HepG2 (cell line): ENCODE data around the gene PAM16. TPM values are rescaled to one million over a fixed set of nuclear protein-coding genes. Genes with fewer than 3 reads are reported as not detected.
A peak's percentile ranks its signal among the peaks of the same experiment; 100 is the strongest.

Experiments used
- HBP1 ChIP-seq: IDR thresholded peaks from 2 replicates; pipeline ENCODE4 v1.6.1; 2016; ENCODE audit warnings: low read depth, control low read depth
- HNF4G ChIP-seq, 2 experiments: sonication (generic) in 1 of 2; formaldehyde crosslinking in 1 of 2; IDR thresholded peaks; 2 replicates each; pipeline versions ENCODE4 v1.4.0 to v1.6.1; 2011 to 2020; ENCODE audit warnings: borderline replicate concordance in 2 of 2, low read depth in 2 of 2, mild to moderate bottlenecking in 2 of 2, low read length in 1 of 2, missing genetic modification reagents in 1 of 2, moderate library complexity in 1 of 2
- MBD4 ChIP-seq: IDR thresholded peaks from 2 replicates; pipeline ENCODE4 v1.6.1; 2012; ENCODE audit warnings: low read length, inconsistent platforms, borderline replicate concordance
- ZBTB10 ChIP-seq: sonication (generic); formaldehyde crosslinking; IDR thresholded peaks from 2 replicates; pipeline ENCODE4 v1.4.0; 2020; ENCODE audit warnings: missing genetic modification reagents, borderline replicate concordance
- ZC3H4 ChIP-seq: sonication (generic); formaldehyde crosslinking; IDR thresholded peaks from 2 replicates; pipeline ENCODE4 v1.4.0; 2020; ENCODE audit warnings: missing genetic modification reagents, borderline replicate concordance
- ZNF737 ChIP-seq: sonication (generic); formaldehyde crosslinking; IDR thresholded peaks from 2 replicates; pipeline ENCODE4 v1.5.0; 2020; ENCODE audit warnings: missing genetic modification reagents, mild to moderate bottlenecking, borderline replicate concordance
- ZSCAN9 ChIP-seq: IDR thresholded peaks from 2 replicates; pipeline ENCODE4 v1.6.1; 2016; ENCODE audit warnings: borderline replicate concordance
- polyA plus RNA-seq, 8 experiments: library from polyadenylated mRNA; depleted of rRNA in 3 of 8; stranded (reverse) in 7 of 8; unstranded in 1 of 8; fragments of >200 nt; fragmentation: Illumina TruSeq in 4 of 8; extraction: Trizol in 4 of 8; gene quantifications; 2 replicates each; pipeline versions ENCODE4 v1.2.1 to v1.2.3, GENCODE V29; 2011 to 2016; ENCODE audit warnings: low read depth in 4 of 8, missing spikeins in 1 of 8, mixed read lengths in 1 of 8; ENCODE audit not compliant: insufficient read depth in 1 of 8
- total RNA-seq, 5 experiments: library from RNA; depleted of rRNA; stranded (reverse); fragments of >200 nt; fragmentation: Illumina TruSeq; extraction: Trizol; gene quantifications; 2 replicates each; pipeline ENCODE4 v1.2.3, GENCODE V29; 2016; ENCODE audit warnings: low read depth in 1 of 5
- TF ChIP-seq, protein P1 (sequence below): sonication (generic); formaldehyde crosslinking; IDR thresholded peaks from 2 replicates; pipeline ENCODE4 v1.5.1; 2020; ENCODE audit warnings: missing genetic modification reagents, mild to moderate bottlenecking, borderline replicate concordance
- TF ChIP-seq, protein P2 (sequence below): sonication (generic); formaldehyde crosslinking; IDR thresholded peaks from 2 replicates; pipeline ENCODE4 v1.5.0; 2020; ENCODE audit warnings: missing genetic modification reagents
- TF ChIP-seq, protein P3 (sequence below): sonication (generic); formaldehyde crosslinking; IDR thresholded peaks from 2 replicates; pipeline ENCODE4 v1.4.0; 2020; ENCODE audit warnings: missing genetic modification reagents, borderline replicate concordance
- TF ChIP-seq, protein P4 (sequence below): sonication (generic); formaldehyde crosslinking; IDR thresholded peaks from 2 replicates; pipeline ENCODE4 v1.5.0; 2020; ENCODE audit warnings: mild to moderate bottlenecking, missing genetic modification reagents, moderate library complexity

The PAM16 gene
- total and polyA plus RNA-seq, 2 of the 13 experiments (the other 11 are each of a cell fraction or from before 2014, with no cell fraction given), result 51.5 to 51.8 TPM

DNA sequence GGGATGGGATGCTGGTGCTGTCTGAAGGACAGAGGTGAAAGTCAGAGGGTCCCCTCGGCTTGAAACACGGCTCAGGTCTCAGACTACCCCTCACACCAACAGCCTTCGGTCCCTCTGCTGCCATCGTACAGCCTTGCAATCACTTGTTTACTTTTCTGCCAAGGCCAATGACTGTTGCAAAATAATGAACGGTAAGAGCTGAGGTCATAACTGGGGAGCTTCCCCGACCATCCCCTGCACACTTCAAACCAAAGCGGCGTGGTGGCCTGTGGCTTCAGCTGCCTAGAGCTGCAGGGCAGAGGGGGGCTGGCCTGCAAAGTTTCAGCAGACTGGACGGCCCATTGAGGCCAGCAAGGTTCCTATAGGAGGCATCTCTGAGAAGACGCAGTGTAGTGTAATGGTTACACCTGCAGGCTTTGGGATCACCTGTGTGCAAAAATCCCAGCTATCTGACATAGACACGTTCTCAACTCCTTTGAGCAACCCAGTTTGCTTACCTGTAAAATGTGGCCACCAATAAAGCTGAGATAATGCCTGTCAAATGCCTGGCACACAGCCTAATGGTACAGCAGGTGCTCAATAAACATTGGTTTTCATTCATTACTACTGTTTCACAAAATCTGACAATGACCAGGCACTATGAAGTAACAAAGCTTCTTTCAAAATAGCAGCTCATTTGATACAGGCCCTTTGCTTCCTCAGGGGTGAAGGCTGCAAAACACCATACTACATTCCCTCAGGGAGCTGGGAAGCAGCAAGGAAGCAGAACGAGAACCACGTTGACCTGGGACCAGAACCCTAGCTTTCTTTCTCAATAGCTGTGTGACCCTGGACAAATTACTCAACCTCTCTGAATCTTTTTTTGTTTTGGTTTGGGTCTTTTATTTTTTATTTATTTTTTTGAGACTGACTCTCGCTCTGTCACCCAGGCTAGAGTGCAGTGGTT lies 5.0 kb downstream of the PAM16 start (continued):
- TF ChIP-seq HNF4G (IDR thresholded peaks at IDR 0.05; ENCODE audit: borderline replicate concordance, low read depth, low read length), result no peak; the same call in 1 of the 2 replicates
- no peak for TF ChIP-seq HNF4G (CRISPR knock-in tag; IDR thresholded peaks at IDR 0.05; ENCODE audit: borderline replicate concordance, low read depth)
- TF ChIP-seq ZNF737 (CRISPR knock-in tag), result no peak
- TF ChIP-seq, protein P1, sequence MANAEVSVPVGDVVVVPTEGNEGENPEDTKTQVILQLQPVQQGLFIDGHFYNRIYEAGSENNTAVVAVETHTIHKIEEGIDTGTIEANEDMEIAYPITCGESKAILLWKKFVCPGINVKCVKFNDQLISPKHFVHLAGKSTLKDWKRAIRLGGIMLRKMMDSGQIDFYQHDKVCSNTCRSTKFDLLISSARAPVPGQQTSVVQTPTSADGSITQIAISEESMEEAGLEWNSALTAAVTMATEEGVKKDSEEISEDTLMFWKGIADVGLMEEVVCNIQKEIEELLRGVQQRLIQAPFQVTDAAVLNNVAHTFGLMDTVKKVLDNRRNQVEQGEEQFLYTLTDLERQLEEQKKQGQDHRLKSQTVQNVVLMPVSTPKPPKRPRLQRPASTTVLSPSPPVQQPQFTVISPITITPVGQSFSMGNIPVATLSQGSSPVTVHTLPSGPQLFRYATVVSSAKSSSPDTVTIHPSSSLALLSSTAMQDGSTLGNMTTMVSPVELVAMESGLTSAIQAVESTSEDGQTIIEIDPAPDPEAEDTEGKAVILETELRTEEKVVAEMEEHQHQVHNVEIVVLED (CRISPR knock-in tag), result peak; percentile 43; the same call in 1 of the 2 replicates
- TF ChIP-seq ZSCAN9 (CRISPR knock-in tag), result peak; percentile 83
- no peak for TF ChIP-seq MBD4
- TF ChIP-seq ZBTB10 (CRISPR knock-in tag), result peak; percentile 42; the same call in 1 of the 2 replicates
- TF ChIP-seq HBP1 (CRISPR knock-in tag), result 0 out of 2 replicates have a peak, but pooled peaks have one; percentile 33
- peak; percentile 66; the same call in 1 of the 2 replicates for TF ChIP-seq ZC3H4
- TF ChIP-seq, protein P2, sequence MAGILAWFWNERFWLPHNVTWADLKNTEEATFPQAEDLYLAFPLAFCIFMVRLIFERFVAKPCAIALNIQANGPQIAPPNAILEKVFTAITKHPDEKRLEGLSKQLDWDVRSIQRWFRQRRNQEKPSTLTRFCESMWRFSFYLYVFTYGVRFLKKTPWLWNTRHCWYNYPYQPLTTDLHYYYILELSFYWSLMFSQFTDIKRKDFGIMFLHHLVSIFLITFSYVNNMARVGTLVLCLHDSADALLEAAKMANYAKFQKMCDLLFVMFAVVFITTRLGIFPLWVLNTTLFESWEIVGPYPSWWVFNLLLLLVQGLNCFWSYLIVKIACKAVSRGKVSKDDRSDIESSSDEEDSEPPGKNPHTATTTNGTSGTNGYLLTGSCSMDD, result no peak
- TF ChIP-seq, protein P3, sequence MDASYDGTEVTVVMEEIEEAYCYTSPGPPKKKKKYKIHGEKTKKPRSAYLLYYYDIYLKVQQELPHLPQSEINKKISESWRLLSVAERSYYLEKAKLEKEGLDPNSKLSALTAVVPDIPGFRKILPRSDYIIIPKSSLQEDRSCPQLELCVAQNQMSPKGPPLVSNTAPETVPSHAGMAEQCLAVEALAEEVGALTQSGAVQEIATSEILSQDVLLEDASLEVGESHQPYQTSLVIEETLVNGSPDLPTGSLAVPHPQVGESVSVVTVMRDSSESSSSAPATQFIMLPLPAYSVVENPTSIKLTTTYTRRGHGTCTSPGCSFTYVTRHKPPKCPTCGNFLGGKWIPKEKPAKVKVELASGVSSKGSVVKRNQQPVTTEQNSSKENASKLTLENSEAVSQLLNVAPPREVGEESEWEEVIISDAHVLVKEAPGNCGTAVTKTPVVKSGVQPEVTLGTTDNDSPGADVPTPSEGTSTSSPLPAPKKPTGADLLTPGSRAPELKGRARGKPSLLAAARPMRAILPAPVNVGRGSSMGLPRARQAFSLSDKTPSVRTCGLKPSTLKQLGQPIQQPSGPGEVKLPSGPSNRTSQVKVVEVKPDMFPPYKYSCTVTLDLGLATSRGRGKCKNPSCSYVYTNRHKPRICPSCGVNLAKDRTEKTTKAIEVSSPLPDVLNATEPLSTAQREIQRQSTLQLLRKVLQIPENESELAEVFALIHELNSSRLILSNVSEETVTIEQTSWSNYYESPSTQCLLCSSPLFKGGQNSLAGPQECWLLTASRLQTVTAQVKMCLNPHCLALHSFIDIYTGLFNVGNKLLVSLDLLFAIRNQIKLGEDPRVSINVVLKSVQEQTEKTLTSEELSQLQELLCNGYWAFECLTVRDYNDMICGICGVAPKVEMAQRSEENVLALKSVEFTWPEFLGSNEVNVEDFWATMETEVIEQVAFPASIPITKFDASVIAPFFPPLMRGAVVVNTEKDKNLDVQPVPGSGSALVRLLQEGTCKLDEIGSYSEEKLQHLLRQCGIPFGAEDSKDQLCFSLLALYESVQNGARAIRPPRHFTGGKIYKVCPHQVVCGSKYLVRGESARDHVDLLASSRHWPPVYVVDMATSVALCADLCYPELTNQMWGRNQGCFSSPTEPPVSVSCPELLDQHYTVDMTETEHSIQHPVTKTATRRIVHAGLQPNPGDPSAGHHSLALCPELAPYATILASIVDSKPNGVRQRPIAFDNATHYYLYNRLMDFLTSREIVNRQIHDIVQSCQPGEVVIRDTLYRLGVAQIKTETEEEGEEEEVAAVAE (CRISPR knock-in tag), result peak; percentile 70; the same call in 1 of the 2 replicates
- TF ChIP-seq, protein P4, sequence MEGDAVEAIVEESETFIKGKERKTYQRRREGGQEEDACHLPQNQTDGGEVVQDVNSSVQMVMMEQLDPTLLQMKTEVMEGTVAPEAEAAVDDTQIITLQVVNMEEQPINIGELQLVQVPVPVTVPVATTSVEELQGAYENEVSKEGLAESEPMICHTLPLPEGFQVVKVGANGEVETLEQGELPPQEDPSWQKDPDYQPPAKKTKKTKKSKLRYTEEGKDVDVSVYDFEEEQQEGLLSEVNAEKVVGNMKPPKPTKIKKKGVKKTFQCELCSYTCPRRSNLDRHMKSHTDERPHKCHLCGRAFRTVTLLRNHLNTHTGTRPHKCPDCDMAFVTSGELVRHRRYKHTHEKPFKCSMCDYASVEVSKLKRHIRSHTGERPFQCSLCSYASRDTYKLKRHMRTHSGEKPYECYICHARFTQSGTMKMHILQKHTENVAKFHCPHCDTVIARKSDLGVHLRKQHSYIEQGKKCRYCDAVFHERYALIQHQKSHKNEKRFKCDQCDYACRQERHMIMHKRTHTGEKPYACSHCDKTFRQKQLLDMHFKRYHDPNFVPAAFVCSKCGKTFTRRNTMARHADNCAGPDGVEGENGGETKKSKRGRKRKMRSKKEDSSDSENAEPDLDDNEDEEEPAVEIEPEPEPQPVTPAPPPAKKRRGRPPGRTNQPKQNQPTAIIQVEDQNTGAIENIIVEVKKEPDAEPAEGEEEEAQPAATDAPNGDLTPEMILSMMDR, result peak; percentile 5; the same call in 1 of the 2 replicates
